Measurements from ENCODE around the gene PRH2. TPM values are rescaled to one million over a fixed set of nuclear protein-coding genes. Genes with fewer than 3 reads are reported as not detected.

The PRH2 gene
- total and polyA plus RNA-seq, 2 of the 4 experiments (the other 2 are of a cell fraction), result 0.34 TPM; not detected in 1

- Histone ChIP-seq H3K9ac (ENCODE audit: low read depth, low read length) (no peak overlapping the region), H2BK5ac (ENCODE audit: low read depth, low read length, poor library complexity, severe bottlenecking) (no peak overlapping the region), H3K27ac (ENCODE audit: insufficient read depth, low read length) (no peak overlapping the region), H4K20me1 (ENCODE audit: insufficient read depth, low read length) (no peaks in the 10 kb centered on the region), H2BK20ac (ENCODE audit: low read depth, low read length) (no peak overlapping the region), H3K18ac (ENCODE audit: low read depth, low read length) (no peak overlapping the region), H3K4me2 (ENCODE audit: low read depth, low read length) (no peak overlapping the region), H3K79me1 (ENCODE audit: low read depth in 1 of 2, low read length in 2 of 2) (peaks cover 5 to 7% of the 10 kb centered on the region in 2 experiments; a peak in 3 of 4 replicates), H3K56ac (ENCODE audit: extremely low read depth, insufficient read depth, low read length) (no peak overlapping the region), H4K5ac (ENCODE audit: low read depth, low read length) (no peak overlapping the region), H2AFZ (replicated peaks; ENCODE audit: low read length, poor library complexity) (no peak overlapping the region), H3K14ac (replicated peaks; ENCODE audit: low read depth, low read length) (no peak overlapping the region), H3K4me3 (ENCODE audit: insufficient read depth, low read depth, low read length) (no peak overlapping the region), H4K91ac (ENCODE audit: insufficient read depth, low read depth, low read length) (no peak overlapping the region), H3K23ac (ENCODE audit: low read depth, low read length) (no peak overlapping the region), H3K9me1 (ENCODE audit: insufficient read depth, low read length) (peaks cover 4% of the 10 kb centered on the region; the same call in 1 of the 2 replicates), H2BK15ac (ENCODE audit: low read depth, low read length) (no peak overlapping the region), H3K27me3 (ENCODE audit: control insufficient read depth, insufficient read depth, low read length) (no peaks in the 10 kb centered on the region), H2AK5ac (ENCODE audit: low read depth, low read length) (no peak overlapping the region), H3K4ac (ENCODE audit: low read depth, low read length) (no peak overlapping the region), H3K36me3 (ENCODE audit: control insufficient read depth, insufficient read depth, low read length) (no peaks in the 10 kb centered on the region), H3K4me1 (ENCODE audit: control insufficient read depth, insufficient read depth, low read length) (peaks cover 6% of the 10 kb centered on the region), H2AK9ac (replicated peaks; ENCODE audit: low read depth, low read length, poor library complexity) (no peak overlapping the region), H4K8ac (ENCODE audit: low read depth in 2 of 2, low read length in 2 of 2) (no peak overlapping the region), H2BK120ac (ENCODE audit: low read depth, low read length) (no peak overlapping the region), H3K9me3 (ENCODE audit: control insufficient read depth, insufficient read depth, low read length) (no peaks in the 10 kb centered on the region)
- BruUV-seq (replicated peaks), result no TSS peak
- intact Hi-C loops (cut with micrococcal nuclease), result no loop called here
- TF ChIP-seq RFX5 (IDR thresholded peaks at IDR 0.05; ENCODE audit: low read depth, low read length) (no peak), USF2 (IDR thresholded peaks at IDR 0.05; ENCODE audit: low read depth, low read length) (no peak), MAFK (IDR thresholded peaks at IDR 0.05; ENCODE audit: low read depth, low read length) (no peak), POLR2A (IDR thresholded peaks at IDR 0.05; ENCODE audit: low read depth, low read length) (no peak), ELK1 (IDR thresholded peaks at IDR 0.05; ENCODE audit: borderline replicate concordance, low read depth, low read length) (no peak), SMC3 (IDR thresholded peaks at IDR 0.05; ENCODE audit: low read depth, low read length) (no peak), RCOR1 (IDR thresholded peaks at IDR 0.05; ENCODE audit: insufficient replicate concordance, low read length) (no peak), CHD1 (IDR thresholded peaks at IDR 0.05; ENCODE audit: low read depth, low read length) (no peak), BHLHE40 (IDR thresholded peaks at IDR 0.05; ENCODE audit: low read depth, low read length) (no peak), CEBPB (IDR thresholded peaks at IDR 0.05; ENCODE audit: low read depth, low read length) (no peak), FOS (IDR thresholded peaks at IDR 0.05; ENCODE audit: low read depth, low read length) (no peak)
- dilution Hi-C loops (cut with HindIII; ENCODE audit: low sequenced_read_pairs, unreplicated experiment), result no loop called here
- POLR2A ChIA-PET (ENCODE audit: unreplicated experiment), result no interaction called here
- CTCF ChIA-PET, result interaction anchor here (0.5 kb wide), 1 partner anchor 1879 kb away, joined by 4 read pairs; no protein-coding TSS in a partner anchor
- no peak for ATAC-seq (ENCODE audit: low read depth)
- in situ Hi-C loops (cut with MboI; ENCODE audit: low sequenced_read_pairs), result no loop called here
- WGBS, 2 experiments (ENCODE audit: extremely low coverage in 2 of 2, insufficient read length in 1 of 2), result no CpG with 5 or more reads among the region's 1 CpG
- no peak for DNase-seq
Measured at GRCh38 chr12:10965476-10965875, 36.4 kb downstream of the PRH2 start.
